SU-DHL-6 (cell line): ENCODE results near the gene DNMT1.

ENCODE experiments used
- H2AFZ ChIP-seq: fragments of 200-600 bp; sonication (generic); 2 replicates; pipeline ENCODE4 v1.6.1; 2014; ENCODE audit warnings: low read depth, mild to moderate bottlenecking, moderate library complexity, mixed read lengths, antibody characterized with exemption, low read length; ENCODE audit not compliant: severe bottlenecking
- H3F3A ChIP-seq: fragments of 200-600 bp; shearing (Covaris generic); 2 replicates; pipeline ENCODE4 v1.6.0; 2016; ENCODE audit warnings: antibody characterized with exemption, mild to moderate bottlenecking; ENCODE audit not compliant: insufficient read depth
- H3K27ac ChIP-seq: fragments of 200-600 bp; sonication (generic); 2 replicates; pipeline ENCODE4 v1.5.1; 2016; ENCODE audit warnings: low read depth, mild to moderate bottlenecking, low read length, moderate library complexity, mixed read lengths
- H3K27me3 ChIP-seq: fragments of 200-600 bp; sonication (generic), shearing (Covaris generic); 2 replicates; pipeline ENCODE4 v1.6.0; 2014; ENCODE audit warnings: mild to moderate bottlenecking, low read length
- H3K36me3 ChIP-seq: fragments of 200-600 bp; sonication (generic); 2 replicates; pipeline ENCODE4 v1.6.1; 2014; ENCODE audit warnings: mild to moderate bottlenecking, low read length, mixed read lengths
- H3K4me2 ChIP-seq: fragments of 300-600, 200-600 bp; shearing (Covaris generic), sonication (generic); 2 replicates; pipeline ENCODE4 v1.6.0; 2014; ENCODE audit warnings: low read length, low read depth, mild to moderate bottlenecking; ENCODE audit not compliant: poor library complexity, severe bottlenecking
- H3K4me3 ChIP-seq: fragments of 200-600 bp; sonication (generic); 2 replicates; pipeline ENCODE4 v1.5.1; 2014; ENCODE audit warnings: antibody characterized with exemption, low read length, mild to moderate bottlenecking, mixed read lengths; ENCODE audit not compliant: insufficient read depth, poor library complexity, severe bottlenecking
- H3K79me2 ChIP-seq: fragments of 200-600 bp; sonication (generic); 2 replicates; pipeline ENCODE4 v1.6.1; 2014; ENCODE audit warnings: mild to moderate bottlenecking, low read length, moderate library complexity; ENCODE audit not compliant: insufficient read depth
- H3K9ac ChIP-seq: fragments of 200-600 bp; sonication (generic); 2 replicates; pipeline ENCODE4 v1.7.0; 2014; ENCODE audit warnings: mild to moderate bottlenecking, low read length
- H3K9me2 ChIP-seq: fragments of 200-600 bp; sonication (generic); replicated peaks from 2 replicates; pipeline ENCODE4 v1.6.1; 2014; ENCODE audit warnings: low read length; ENCODE audit not compliant: insufficient read depth
- H3K9me3 ChIP-seq: fragments of 200-600 bp; sonication (generic); 2 replicates; pipeline ENCODE4 v1.6.1; 2014; ENCODE audit warnings: low read length, mixed read lengths; ENCODE audit not compliant: insufficient read depth
- H4K20me1 ChIP-seq: fragments of 200-600 bp; sonication (generic); 2 replicates; pipeline ENCODE4 v1.6.1; 2014; ENCODE audit warnings: low read depth, mild to moderate bottlenecking, antibody characterized with exemption, low read length, moderate library complexity, mixed read lengths
- EZH2phosphoT487 ChIP-seq: fragments of 200-600 bp; sonication (generic), shearing (Covaris generic); conservative IDR thresholded peaks from 2 replicates; pipeline ENCODE4 v1.6.1; 2018; ENCODE audit warnings: mild to moderate bottlenecking, antibody characterized with exemption, low read length, moderate library complexity, mixed read lengths
- TF ChIP-seq, protein P1 (sequence below): fragments of 200-600 bp; sonication (generic); IDR thresholded peaks from one replicate; pipeline ENCODE4 v1.5.1; 2017; ENCODE audit warnings: antibody characterized with exemption, mild to moderate bottlenecking, low read length, moderate library complexity; ENCODE audit not compliant: insufficient read depth, poor library complexity, severe bottlenecking

The DNMT1 gene

DNA sequence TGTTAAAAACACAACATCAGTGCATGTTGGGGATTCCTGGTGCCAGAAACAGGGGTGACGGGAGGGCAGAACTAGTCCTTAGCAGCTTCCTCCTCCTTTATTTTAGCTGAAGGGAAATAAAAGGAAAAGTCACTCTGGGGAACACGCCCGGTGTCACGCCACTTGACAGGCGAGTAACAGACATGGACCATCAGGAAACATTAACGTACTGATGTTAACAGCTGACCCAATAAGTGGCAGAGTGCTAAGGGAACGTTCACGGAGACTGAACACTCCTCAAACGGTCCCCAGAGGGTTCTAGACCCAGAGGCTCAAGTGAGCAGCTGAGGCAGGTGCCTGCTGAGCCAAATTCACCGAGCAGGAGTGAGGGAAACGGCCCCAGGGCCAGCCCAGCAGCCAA lies 61.2 kb downstream of the DNMT1 start:
- H3K36me3 ChIP-seq, result peaks cover 29% of the 10 kb centered on the region
- H3K27ac ChIP-seq, result no peak overlapping the region
- no peak overlapping the region for H3K9ac ChIP-seq
- no peak overlapping the region for H2AFZ ChIP-seq
- no peaks in the 10 kb centered on the region for H3K9me3 ChIP-seq
- H4K20me1 ChIP-seq, result no peaks in the 10 kb centered on the region
- H3K9me2 ChIP-seq, result no peaks in the 10 kb centered on the region
- no peak overlapping the region for H3K4me2 ChIP-seq
- H3K27me3 ChIP-seq, result no peaks in the 10 kb centered on the region
- TF ChIP-seq EZH2phosphoT487, result no peak
- TF ChIP-seq, protein P1, sequence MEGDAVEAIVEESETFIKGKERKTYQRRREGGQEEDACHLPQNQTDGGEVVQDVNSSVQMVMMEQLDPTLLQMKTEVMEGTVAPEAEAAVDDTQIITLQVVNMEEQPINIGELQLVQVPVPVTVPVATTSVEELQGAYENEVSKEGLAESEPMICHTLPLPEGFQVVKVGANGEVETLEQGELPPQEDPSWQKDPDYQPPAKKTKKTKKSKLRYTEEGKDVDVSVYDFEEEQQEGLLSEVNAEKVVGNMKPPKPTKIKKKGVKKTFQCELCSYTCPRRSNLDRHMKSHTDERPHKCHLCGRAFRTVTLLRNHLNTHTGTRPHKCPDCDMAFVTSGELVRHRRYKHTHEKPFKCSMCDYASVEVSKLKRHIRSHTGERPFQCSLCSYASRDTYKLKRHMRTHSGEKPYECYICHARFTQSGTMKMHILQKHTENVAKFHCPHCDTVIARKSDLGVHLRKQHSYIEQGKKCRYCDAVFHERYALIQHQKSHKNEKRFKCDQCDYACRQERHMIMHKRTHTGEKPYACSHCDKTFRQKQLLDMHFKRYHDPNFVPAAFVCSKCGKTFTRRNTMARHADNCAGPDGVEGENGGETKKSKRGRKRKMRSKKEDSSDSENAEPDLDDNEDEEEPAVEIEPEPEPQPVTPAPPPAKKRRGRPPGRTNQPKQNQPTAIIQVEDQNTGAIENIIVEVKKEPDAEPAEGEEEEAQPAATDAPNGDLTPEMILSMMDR, result no peak
- no peak overlapping the region for H3K4me3 ChIP-seq
- H3K79me2 ChIP-seq, result no peaks in the 10 kb centered on the region
- H3F3A ChIP-seq, result peaks cover 9% of the 10 kb centered on the region; the same call in 1 of the 2 replicates

DNA sequence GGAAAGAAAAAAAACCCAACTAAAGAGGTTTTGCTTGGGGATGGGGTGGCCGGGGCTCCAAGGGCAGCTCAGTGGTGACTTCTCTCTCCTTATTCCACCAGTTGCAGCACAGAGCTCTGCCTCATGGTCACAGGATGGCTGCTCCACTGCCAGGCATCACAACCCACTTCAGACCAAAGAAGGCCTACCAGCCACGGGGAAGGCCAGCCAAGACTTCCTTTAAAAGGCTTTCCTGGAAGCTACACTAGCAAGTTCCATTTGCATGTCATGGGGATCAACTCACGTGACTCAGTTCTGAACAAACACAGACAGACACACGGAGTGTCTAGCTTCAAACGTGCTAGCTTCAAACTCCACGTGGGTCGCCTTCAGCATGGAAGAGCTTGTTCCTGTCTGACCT lies 61.8 kb downstream of the DNMT1 start:
- Histone ChIP-seq H3K27me3 (no peaks in the 10 kb centered on the region), H3K27ac (no peak overlapping the region), H4K20me1 (no peaks in the 10 kb centered on the region), H3K9ac (no peak overlapping the region), H3K36me3 (peaks cover 32% of the 10 kb centered on the region), H3K9me2 (no peaks in the 10 kb centered on the region), H3K4me2 (no peak overlapping the region), H2AFZ (no peak overlapping the region), H3F3A (peaks cover 13% of the 10 kb centered on the region; the same call in 1 of the 2 replicates), H3K4me3 (no peak overlapping the region), H3K9me3 (no peaks in the 10 kb centered on the region), H3K79me2 (no peaks in the 10 kb centered on the region)
- TF ChIP-seq EZH2phosphoT487, result no peak
- TF ChIP-seq, protein P1, result no peak

DNA sequence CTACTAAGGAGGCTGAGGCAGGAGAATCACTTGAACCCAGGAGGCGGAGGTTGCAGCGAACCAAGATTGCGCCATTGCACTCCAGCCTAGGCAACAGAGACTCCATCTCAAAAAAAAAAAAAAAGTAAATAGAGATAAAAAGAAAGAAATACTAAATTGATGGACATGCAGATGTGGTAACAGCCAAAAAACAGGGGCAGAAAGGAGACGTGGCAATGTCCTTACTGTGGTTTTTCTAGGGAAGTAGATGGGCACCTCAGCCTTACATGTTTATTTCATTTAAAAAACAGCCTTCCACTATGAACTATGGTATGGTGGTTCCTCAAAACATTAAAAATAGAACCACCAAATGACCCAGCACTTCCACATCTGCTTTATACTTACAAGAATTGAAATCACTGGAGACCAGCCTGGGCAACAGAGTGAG lies 68.5 kb downstream of the DNMT1 start:
- no peak overlapping the region for H3K27ac ChIP-seq
- H3K36me3 ChIP-seq, result peaks cover 24% of the 10 kb centered on the region
- H4K20me1 ChIP-seq, result no peaks in the 10 kb centered on the region
- no peaks in the 10 kb centered on the region for H3K9me2 ChIP-seq
- H3K79me2 ChIP-seq, result no peaks in the 10 kb centered on the region
- H3K9me3 ChIP-seq, result no peaks in the 10 kb centered on the region
- no peaks in the 10 kb centered on the region for H3K27me3 ChIP-seq
- no peak overlapping the region for H3K9ac ChIP-seq
- no peak overlapping the region for H3K4me3 ChIP-seq
- no peak overlapping the region for H2AFZ ChIP-seq
- peaks cover 41% of the 10 kb centered on the region for H3F3A ChIP-seq
- H3K4me2 ChIP-seq, result no peak overlapping the region
- TF ChIP-seq, protein P1, result no peak
- TF ChIP-seq EZH2phosphoT487, result no peak
